ENCODE results near the gene CILP2.

Gene CILP2, protein sequence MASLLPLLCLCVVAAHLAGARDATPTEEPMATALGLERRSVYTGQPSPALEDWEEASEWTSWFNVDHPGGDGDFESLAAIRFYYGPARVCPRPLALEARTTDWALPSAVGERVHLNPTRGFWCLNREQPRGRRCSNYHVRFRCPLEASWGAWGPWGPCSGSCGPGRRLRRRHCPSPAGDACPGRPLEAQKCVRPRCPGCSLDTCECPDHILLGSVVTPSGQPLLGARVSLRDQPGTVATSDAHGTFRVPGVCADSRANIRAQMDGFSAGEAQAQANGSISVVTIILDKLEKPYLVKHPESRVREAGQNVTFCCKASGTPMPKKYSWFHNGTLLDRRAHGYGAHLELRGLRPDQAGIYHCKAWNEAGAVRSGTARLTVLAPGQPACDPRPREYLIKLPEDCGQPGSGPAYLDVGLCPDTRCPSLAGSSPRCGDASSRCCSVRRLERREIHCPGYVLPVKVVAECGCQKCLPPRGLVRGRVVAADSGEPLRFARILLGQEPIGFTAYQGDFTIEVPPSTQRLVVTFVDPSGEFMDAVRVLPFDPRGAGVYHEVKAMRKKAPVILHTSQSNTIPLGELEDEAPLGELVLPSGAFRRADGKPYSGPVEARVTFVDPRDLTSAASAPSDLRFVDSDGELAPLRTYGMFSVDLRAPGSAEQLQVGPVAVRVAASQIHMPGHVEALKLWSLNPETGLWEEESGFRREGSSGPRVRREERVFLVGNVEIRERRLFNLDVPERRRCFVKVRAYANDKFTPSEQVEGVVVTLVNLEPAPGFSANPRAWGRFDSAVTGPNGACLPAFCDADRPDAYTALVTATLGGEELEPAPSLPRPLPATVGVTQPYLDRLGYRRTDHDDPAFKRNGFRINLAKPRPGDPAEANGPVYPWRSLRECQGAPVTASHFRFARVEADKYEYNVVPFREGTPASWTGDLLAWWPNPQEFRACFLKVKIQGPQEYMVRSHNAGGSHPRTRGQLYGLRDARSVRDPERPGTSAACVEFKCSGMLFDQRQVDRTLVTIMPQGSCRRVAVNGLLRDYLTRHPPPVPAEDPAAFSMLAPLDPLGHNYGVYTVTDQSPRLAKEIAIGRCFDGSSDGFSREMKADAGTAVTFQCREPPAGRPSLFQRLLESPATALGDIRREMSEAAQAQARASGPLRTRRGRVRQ

DNA sequence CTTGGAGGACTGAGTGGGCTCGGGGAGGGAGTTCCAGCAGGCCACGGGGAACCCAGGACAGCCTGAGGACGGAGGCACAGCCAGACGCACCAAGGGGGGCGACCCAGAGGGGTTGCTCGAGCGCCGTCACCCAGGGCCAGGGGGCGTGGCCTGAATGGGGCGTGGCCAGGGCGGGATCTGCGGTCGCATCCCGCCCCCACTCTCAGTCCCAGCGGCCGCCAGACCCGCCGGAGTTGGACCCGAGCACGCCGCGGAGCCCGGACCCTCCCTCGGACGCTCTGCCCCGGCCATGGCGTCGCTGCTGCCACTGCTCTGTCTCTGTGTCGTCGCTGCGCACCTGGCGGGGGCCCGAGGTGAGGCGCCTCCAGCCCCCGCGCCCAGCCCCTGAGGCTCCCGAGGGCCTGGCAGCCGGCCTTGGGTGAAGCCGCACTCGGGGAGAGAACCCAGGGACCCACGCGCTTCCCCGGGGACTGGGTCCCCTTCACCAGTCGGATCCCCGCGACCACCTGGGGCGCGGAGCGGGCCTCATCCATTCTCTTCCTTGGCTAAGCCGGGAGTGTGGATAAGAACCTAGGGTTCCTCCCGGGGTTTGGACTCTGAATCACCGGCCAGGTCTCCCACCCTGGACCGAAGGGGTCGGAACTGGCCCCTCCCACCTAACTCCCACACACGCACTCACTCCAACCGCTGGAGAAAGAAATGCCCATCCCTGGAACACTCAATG lies at the start of gene CILP2:
CILP2 (plus strand) TSS at position 205 of the 724 bp plus-strand sequence; CDS start at position 290, 85 bp downstream.
- DNase-seq: peak; percentile 19

DNA sequence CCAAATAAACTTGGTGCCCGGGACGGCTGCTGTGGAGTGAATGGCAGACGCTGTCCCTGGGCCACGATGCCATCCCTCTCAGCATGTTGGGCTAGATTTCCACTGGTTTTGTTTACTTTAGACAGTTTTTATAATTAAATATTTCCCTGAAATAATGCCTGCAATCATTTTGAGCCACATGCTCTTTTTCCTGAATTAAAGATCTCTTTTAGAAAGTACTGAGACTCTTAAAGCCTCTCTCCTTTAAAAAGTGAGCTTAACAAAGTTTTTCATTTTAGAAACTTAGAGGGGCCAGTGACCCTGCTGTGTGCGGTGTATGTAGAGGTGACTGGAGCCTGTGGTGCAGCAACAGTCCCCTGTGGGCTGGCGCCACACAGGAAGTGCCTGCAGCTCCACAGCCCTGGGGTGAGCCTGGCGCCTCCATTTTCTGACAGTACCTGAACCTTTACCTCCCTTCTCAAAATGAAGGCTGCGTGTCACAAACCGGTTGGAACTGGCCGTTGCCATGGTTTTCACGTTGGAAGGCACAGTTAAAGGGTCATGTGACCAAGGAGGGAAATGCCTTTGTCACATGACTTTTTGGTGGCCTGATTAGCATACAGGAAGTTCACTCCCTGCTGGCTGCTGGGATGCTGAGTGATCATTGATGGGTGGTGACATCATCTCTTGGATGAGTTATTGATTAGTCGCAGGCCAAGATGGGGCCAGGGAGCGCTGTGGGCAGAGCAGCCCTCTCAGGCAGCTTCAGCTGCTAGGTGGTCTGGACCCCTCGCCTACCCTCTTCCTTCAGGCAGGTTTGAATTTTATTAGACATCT lies 49.0 kb upstream of the CILP2 start:
- DNase-seq: no peak

DNA sequence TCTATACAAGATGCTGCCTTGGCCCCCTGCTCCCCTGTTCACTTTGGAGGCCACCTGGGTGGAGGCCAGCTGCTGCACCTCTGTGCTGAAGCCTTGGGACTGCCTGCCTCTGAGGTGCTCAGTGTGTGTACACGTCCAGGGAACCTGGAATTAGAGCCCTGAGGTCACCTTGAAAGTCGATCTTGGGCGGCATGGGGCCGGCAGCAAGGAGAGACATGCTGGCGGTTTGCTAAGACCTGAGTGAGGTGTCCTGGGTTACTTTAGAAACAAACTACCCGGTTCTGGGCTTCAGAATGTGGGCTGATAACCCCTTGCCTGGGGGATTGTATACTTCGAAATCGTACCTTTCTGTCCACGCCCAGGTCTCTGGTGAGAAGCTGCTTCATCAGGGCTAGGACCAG lies 48.3 kb upstream of the CILP2 start:
- no peak for DNase-seq

DNA sequence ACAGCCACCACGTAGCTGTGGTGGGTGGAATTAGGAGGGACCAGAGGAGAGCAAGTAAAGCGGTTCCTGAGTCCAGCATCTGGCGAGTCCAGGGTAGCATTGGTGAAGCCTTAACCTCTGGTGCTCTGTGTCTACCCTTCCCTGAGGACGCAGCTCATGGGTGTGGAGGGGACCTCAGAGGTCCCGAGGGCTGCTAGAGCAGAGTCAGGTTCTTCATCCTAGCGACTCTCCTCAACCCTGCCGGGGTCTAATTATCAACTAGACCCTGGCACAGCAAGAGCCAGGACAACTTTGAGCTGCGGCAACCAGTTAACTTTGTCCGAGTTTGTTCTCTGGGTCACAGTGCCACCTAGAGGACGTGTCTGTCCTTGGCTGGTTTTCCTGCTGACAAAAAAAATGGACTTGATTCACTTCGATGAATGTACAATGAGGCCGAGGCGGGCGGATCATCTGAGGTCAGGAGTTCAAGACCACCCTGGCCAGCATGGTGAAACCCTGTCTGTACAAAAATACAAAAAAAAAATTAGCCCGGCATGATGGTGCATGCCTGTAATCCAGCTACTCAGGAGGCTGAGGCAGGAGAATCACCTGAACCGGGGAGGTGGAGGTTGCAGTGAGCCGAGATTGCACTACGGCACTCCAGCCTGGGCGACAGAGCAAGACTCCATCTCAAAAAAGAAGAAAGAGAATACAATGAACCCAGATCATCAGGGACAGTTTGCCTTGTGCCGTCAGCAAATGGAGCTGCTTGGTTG lies 47.7 kb upstream of the CILP2 start:
- peak; percentile 71 for DNase-seq

DNA sequence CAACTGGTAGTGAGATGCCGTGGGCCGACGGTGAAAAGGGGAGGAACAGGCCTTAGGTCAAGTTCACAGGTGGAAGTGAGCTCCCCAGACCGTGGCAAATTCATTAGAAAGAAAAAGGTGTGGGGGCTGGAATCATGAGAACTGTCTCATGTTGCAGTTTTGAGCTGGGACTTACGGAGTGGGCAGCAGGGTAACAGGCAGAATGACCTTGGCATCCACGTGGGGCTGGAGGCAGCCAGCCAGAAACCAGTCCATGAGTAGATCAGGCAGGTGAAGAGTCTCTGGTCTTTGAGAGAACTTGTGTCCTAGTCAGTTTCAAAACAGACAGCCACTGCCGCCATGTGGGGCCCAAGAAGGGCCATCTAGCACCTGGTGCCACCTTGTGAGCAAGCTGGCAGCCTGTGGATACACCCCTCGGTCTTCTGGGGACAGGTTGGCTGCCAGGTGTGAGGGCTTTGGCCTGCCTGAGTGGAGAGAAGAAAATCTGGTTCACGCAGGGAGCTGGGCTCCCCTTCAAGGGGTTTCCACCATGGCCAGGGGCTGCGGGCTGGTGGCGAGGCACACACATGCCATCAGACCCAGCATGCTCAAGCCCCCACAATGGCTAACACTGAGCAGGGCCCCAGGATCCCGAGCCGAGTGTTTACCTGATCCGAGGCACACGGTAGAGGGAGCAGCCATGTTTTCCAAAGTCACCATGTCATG lies 46.6 kb upstream of the CILP2 start:
- DNase-seq: no peak

DNA sequence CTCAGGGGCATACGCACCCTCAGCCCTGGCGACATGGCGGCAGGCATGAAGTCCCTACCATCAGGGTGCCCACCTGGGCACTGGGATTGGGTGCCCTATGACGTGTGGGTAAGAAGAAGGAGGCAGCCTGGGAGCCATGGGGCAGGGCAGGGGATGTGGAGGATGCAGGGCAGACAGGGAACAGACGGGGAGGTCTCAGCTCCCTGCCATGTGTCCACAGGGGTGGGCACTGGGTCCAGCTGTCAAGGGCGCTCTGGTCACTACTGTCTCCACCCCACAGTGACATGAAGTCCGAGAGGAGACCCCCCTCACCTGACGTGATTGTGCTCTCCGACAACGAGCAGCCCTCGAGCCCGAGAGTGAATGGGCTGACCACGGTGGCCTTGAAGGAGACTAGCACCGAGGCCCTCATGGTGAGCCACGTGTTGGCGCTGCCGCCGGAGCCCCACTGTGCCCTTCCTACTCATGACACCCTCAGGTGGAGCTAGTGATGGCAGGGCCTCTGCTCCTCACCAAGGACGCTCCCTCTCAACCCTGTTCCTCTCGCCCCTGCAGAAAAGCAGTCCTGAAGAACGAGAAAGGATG lies 45.9 kb upstream of the CILP2 start:
- no peak for DNase-seq

DNA sequence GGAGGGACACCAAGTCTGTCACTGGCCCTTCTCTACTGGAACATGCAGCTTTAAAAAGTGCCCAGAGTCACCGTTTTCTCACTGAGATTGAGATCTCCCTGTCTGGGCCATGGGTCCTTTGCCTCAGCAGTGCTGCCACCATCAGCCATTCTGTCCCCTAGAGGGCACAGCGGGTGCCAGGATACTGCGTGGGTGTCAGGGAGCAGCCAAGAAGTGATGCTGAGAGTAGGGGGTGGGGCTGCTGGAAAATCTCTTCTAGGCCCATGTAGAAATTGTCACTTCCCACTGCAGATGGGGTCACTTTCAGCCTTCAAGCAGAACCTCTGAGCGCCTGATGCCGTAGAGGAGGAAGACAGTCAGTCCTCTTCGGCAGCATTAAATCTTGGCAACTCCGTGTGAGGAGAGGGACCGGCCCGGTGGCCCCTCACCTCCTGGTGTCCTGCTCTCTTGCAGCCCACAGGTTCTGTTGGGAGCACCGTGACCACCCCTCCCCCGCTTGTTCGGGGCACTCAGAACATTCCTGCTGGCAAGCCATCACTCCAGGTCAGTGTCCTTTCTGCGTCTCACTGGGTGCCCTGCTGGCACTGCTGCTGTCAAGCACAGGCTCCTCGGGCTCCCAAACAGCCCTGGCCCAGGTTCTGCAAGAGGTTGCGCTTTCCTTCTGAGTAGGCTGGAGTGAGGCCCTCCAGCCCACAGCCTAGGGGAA lies 44.1 kb upstream of the CILP2 start:
- DNase-seq: no peak

DNA sequence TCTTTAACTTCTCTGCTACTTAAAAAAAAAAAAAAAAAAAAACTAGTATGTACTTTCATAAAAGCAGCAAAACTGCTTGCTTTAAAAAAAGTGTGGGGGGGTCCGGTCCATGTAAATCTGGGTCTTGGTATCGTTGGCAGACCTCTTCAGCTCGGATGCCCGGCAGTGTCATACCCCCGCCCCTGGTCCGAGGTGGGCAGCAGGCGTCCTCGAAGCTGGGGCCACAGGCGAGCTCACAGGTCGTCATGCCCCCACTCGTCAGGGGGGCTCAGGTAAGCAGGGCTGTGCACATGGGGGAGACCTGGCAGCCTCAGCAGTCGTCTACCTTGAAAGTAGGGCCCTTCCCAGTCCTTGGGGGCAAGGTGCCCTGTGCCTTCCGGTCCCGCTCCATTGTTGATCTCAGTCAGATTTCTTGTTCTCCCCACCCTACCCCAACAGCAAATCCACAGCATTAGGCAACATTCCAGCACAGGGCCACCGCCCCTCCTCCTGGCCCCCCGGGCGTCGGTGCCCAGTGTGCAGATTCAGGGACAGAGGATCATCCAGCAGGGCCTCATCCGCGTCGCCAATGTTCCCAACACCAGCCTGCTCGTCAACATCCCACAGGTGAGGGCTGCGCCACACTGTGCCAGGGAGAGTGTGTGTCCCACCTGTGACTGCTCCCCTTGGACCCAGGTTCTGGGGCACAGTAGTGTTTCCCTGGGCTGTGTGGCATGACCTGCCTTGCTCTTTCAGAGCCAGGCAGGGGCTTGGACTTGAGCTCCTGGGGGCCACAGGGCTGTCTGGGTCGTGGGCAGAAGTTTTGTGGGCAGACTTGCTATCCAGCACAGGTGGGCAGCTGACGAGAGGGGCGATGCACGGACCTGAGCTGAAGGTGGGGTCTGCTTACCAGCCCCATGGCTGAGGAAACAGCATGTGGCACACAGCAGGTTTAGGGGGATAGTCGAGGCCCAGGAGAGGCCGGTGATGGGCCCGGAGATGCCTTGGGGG lies 42.2 kb upstream of the CILP2 start:
- DNase-seq: no peak

DNA sequence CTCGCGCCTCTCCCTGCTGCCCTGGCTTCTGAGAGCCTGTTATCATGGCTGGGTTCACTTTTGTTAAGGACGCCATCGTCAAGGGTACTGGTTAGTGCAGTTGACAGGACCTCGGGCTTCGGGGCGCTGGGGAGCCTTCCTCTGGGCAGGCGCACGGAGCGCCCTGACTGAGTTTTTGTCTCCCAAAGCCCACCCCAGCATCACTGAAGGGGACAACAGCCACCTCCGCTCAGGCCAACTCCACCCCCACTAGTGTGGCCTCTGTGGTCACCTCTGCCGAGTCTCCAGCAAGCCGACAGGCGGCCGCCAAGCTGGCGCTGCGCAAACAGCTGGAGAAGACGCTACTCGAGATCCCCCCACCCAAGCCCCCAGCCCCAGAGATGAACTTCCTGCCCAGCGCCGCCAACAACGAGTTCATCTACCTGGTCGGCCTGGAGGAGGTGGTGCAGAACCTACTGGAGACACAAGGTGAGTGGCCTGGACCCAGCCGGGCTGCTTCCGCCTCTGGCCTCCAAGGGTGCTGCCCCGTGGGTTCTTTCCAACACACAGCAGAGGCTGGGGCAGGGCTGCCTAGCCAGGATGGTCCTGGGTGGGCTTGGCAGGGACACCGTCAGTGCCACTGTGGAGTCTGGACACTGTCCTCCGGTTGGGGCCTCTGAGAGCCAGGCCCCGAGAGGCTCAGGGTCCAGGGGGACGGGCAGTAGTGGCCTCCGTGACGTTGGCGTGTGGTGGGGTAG lies 39.6 kb upstream of the CILP2 start:
- DNase-seq: no peak

DNA sequence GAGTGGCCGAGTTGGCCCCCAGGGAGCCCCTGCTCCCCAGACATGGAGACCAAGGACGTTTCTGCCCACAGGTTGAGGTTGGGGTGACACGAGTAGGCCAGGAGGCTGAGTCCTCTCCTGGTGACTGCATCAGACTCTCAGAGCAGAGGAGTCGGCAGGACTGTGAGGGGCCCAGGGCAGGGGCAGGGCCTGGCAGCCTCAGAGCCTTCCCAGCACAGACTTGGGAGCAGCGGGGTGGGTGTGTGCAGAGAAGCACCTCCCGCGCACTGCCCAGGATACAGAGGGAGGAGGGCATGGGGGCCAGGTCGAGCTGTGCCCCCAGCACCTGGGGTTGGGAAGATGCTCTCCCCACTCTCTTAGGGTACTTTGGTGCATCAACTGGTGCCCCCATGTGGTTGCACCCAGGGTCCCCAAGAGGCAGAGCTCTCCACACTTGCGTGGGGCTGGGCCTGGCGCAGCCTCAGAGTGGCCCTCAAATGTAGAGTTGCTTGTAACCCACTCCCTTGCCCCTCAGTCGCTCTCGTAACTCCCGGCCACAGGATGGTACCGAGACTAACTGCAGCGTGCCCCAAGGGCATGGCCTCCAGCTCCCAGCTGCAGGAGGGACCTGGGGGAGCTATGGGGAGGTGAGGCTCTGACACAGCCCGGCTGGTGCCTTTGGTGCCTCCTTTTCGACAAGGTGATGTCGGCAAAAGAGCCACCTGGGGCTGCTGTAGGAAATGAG lies 38.6 kb upstream of the CILP2 start:
- DNase-seq: no peak

DNA sequence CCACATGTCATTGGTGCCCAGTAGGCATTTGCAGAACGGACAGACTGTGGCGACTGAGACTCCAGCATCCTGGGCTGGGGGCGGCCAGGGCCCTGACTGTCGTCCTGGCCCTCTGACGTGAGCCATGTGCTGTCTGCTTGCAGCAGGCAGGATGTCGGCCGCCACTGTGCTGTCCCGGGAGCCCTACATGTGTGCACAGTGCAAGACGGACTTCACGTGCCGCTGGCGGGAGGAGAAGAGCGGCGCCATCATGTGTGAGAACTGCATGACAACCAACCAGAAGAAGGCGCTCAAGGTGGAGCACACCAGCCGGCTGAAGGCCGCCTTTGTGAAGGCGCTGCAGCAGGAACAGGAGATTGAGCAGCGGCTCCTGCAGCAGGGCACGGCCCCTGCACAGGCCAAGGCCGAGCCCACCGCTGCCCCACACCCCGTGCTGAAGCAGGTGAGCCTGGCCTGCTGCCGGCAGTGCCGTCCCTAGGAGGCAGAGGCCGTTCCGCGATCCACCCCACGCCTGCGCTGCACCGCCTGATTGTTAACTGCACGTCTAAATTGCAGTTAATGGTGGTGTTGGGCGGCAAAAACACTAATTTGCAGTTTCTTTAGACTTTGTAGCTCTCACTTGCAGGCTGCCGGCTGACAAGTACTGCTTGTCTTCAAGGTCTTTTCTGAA lies 37.0 kb upstream of the CILP2 start:
- DNase-seq: no peak

DNA sequence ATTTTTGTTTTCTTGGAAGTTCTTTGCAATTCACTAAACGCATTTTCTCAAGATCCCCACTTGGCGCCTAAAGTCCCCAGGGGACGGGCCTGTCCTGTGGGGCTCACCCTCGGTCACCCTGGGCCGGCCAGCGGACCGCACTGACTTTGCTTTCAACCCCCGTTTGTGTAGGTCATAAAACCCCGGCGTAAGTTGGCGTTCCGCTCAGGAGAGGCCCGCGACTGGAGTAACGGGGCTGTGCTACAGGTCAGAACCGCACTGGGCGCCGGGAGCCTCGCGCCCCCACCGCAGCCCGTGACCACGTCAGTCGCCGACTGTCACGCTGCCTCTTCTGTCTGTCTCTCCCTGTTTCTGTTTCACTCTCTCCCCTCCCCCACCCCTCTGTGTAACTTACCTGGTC lies 36.3 kb upstream of the CILP2 start:
- DNase-seq: no peak

DNA sequence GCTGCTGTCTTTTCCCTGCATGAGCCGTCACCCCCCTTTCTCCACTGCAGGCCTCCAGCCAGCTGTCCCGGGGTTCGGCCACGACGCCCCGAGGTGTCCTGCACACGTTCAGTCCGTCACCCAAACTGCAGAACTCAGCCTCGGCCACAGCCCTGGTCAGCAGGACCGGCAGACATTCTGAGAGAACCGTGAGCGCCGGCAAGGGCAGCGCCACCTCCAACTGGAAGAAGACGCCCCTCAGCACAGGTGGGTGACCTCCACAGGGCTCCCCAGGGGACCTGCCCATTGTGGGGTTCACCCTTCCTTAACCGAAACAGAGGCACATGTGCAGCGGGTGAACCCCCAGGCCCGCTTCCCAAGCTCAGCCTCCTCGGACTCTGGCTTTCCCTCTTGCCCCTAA lies 35.8 kb upstream of the CILP2 start:
- DNase-seq: no peak

DNA sequence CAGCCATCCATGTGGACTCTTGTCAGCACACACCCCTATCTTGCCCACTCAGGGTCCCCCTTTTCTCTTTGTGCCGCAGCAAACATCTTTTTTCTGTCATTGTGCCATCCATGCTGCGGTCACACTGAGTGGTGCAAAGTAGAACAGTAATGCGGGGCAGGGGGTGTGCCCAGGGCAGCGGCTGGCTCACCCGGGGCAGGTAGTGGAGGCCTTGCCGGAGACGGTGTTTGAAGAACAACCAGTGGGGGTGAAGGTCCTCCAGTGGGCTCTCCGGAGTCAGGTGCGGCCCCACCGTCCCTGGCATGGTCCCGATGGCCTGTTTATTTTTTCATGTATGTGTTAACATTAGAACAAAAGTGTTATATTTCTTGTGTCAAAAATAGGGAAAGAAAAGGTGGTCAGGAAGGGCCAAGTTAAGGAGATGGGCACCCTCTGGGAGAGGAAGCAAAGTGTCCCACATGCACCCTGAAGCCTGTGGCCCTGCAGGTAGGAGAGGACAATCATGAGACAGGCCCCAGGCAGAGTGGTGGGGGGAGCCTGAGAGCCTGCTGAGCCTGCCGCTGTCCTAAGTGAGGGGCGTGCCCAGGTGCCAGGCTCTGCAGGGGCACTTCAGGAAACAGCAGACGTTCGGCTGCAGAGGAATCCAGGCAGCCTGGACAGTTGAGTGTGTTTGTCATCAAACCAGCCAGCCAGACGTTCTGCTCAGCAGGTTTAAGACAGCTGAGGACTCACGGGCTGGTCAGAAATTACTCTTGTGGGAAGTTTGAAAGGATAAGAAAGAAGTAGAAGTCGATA lies 35.1 kb upstream of the CILP2 start:
- no peak for DNase-seq
